Activated CD4-positive, alpha-beta T cell treated with anti-CD3 and anti-CD28 coated beads, Interleukin-2, amount 50 U/mL, for 48 hours (primary cell): Measurements from ENCODE around the gene ADAM19.
"Not testable (repeated sequence)": the region's sequence is repeated elsewhere in the genome, so short reads cannot be mapped to it uniquely, and the experiment has no call there.

Experiments
- DNase-seq, 2 experiments: peaks; one replicate each; pipeline ENCODE4 v3.0.0-alpha.2; 2020

Gene ADAM19

DNA sequence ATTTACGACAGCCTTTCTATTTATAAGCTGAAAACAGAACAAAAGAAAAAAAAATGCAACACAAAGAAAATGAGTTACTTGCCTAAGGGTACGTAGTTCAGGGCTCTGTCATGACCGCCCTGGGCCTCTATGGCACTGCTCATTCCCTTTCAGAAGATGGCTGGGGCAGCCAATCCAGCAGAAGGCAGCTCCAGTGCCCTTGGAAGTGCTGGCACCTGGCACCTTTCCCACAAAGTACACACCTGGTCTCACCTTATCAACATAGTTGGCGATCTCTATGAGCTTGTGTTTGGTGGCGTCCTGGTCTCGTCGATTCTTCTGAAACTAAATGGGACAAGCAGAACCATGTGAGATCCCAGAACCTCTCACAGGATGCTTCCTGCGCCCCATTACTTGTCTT lies 62.4 kb downstream of the ADAM19 start:
- no peak for DNase-seq

DNA sequence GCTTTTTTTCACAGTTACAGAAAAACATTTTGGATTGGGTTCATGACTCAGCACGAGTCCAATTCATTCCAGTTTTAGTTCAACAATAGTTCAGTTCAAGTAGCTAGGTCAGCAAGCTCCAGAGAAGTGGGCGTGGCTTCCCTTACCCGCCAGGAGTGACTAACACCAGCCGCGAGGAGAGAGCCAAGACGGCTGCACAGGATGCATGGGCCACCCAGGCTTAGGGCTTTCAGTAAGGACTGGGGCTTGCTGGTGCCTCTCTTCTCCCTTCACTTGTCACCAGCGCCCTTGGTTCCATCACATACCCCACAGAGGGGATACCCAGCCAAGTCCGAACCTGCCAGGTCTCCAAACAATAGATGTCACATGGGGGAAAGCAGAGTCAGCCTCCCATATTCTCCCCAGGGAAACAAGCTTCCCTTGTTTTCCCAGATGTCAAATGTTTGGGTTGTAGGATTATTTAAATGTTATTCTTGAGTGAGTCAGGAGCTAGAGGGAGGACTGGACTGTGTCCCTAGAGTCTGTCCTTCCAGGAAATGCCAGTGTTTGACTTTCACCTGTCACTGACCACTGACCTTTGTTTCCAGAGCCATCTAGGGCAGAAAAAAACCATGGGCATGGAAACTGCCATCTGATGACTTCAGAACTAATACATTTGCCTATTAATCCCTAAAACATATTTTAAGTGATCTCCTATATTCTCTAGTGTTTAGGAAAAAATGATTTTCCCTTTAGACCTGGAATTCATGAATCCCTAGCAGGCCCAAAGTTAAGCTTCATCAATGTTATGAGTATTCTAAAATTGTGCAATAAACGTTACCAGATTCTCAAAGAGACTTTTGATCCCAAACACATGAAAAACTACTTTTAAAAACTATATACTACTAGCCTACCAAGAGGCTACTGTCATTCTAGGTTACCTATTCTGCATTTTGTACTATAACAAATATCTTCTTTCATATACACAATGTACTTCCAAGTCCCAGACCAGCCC lies 63.6 kb downstream of the ADAM19 start:
- peak; percentile 58 to 69 for DNase-seq

DNA sequence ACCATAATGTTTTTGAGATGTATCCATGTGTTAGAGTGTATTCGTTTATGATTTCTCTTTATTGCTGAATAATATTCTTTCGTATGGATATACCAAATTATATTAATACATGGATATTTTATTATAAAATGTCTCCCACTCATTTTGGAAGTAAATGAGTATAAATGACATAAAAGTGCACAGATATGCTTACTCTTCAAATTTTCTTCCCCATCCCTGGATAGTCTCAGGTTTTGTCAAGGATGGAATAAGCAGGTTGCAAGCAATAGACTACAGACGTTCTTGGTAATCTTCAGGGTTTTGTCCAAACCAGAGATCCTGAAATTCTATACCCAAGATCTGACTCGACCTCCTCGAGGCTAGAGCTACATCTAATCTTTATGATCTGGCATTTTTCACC lies 64.9 kb downstream of the ADAM19 start:
- no peak for DNase-seq

DNA sequence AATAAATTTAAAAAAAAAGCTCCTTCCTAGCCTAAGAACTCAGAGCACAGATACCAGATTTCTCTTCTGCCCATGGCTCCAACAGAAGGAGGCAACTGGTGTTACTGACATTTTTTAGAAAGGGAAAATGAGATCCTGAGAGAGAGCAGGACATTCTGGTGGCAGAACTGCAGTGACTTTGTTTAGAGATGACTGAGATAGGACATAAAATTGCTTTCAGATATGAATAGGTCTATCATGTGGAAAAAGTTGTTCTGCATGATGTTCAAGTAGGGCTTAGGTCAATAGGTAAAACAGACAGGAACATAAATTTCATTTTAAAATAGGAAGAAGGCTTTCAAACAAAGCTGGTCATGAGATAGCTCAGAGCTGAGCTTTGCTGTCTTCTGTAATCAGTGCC lies 66.0 kb downstream of the ADAM19 start:
- DNase-seq: no peak

DNA sequence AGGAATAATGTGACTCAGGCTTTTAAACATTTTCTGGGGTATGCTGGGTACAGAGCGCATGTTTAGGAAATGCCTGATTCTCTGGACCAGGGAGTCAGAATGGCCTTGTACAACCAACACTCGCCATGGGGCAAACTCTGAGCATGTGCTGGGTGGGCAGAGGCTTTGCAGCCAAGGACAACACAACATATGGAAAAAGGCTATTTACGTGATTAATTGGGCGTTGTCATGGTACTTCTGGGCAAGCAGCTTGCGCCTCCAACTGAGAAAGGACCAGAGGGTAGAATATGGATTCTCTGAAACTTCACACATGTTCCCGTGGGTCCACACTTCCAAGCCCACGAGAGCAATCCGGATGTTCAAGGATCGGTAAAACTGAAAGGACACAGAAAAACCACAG lies 66.5 kb downstream of the ADAM19 start:
- no peak for DNase-seq

DNA sequence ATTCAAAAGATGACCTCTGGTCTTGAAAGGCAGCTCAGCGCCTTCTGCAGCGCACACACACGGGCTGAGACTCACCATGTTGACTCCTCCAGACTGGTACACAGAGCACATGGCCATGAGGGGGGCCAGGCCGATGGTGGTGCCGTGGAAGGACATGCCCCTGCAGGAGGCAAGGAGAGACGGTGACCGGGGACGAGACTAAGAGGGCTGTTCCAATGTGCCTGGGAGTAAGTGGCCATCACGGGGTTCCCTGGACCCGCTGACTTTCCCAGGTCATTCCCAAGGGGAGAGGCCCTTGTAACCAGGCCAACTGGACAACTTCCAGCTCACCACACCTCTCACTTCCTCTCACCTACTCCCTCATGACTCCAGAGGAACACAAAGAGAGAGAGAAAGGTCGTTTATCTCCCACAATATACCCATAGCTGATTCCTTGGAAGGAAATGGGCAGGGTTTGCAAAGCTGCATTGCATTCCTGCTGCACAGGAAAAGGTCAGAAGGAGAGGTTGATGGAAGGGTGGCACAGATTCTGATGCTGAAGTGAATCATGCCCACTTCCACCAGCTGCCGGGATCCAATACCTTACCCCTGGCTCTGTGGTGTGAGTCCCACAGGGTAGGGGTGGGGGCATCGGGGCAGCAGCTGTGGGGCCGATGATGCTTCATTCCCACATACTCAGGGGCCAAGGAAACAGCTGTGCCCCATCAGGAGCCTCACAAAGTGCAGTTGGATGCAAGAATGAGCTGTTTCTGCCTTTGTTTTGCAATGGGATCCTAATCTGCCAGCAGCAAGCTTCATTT lies 68.4 kb downstream of the ADAM19 start:
- no peak for DNase-seq

DNA sequence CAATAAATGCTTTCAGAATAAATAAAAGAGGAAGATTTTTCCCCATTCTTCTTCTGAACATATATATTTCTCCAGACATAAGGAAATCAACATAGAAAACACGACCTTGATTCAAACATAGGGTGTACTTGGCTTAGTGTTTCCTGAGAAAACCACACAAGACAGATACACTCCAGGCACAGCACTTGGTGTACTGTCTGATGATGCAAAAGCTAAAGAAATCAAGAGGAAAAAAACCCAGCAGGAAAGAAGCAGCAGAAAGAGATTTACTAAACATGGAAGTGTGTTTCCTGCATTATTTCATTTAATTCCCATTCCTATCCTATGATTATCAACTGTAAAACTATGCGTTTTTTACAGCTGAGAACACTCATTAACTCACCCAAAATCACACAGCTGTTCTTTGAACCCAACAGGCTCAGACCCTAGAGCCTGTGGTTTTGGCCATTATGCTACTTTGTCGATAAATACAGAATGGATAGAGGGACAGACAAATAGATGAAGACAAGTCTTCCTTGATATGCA lies 69.4 kb downstream of the ADAM19 start:
- no peak for DNase-seq

DNA sequence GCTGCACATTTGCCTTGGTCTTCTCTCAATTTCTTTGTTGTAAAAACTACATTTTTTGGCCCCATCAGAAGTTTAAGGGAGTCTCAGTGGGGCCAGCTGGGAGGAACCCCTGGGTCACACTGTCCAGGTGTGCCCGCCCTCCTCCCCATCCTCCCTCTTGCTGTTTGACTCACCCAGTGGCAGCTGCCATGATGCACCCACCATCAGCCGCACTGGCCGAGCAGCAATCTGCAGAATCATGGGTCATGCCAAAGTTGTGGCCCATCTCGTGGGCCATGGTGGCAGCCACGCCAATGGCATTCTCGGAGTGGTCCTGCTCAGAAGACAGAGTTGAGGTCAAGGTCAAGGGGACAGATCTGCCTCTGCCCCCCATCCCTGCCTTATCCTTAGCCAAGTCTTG lies 70.1 kb downstream of the ADAM19 start:
- no peak for DNase-seq

DNA sequence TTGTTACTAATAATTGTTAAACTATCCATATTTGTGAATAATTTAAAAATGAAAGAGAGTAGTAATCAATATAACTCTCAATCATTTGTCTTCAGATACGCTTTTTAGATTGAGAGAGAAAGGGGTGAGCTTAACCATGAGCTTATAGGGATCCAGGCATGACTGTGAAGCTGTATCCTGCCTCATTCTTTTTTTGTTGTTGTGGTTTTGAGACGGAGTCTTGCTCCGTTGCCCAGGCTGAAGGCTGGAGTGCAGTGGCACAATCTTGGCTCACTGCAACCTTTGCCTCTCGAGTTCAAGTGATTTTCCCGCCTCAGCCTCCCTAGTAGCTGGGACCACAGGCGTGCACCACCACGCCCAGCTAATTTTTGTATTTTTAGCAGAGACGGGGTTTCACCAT lies 71.5 kb downstream of the ADAM19 start:
- no peak for DNase-seq

DNA sequence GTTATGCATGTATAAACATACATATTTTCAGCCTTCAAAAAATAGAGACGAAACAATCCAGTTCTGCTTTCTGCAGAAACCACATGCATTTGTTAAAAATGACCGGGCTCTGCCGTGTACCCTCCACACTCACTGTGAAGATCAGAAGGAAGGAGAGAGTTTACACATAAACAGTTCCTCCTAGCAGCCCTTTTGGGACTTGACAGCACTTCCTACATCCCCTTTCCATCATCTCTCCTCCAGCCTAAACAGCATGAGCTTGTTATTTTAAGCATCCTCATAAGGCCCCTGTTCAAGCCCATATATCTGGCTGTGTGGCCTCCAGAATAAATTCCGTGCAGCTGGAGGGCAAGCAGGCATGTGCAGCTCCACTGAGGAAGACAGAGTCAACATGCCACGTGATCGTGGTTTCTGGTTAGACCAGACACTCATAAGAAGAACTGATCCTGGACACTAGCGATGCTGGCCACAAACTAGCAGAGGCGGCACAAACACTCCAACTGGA lies 73.4 kb downstream of the ADAM19 start:
- no peak for DNase-seq

DNA sequence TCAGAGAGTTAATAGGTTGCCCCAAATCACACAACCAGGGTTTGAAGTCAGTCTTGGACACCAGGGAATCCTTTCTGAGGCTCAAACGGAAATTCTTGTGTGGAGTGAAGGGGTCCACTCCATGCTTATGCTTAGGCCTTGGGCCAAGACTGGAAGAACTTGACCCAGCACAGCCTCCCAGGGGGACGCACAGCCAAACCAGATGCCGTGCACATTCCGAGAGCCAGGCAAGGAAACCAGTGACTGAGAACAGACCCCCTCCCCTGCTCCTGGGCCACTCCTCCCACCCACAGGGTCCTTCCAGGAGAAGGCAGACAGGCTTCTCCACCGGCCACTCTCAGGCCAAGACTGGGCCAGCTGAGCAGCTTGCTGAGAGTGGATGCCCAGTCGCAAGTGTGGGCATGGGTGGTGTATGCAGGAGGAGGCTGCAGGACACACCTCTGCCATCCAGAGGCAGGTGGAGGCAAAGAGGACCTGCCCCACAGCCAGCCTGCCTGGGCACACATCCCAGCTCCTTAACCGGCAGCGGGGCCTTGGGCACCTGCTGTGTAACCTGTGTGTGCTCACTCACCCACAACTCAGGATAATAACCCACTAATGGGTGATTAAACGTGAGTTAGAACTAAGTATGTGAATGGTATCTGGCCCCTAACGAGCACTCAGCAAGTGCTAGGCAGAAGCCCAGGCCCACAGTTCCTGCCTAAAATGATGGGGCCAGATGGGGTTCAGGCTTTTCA lies 77.5 kb downstream of the ADAM19 start:
- no peak for DNase-seq

DNA sequence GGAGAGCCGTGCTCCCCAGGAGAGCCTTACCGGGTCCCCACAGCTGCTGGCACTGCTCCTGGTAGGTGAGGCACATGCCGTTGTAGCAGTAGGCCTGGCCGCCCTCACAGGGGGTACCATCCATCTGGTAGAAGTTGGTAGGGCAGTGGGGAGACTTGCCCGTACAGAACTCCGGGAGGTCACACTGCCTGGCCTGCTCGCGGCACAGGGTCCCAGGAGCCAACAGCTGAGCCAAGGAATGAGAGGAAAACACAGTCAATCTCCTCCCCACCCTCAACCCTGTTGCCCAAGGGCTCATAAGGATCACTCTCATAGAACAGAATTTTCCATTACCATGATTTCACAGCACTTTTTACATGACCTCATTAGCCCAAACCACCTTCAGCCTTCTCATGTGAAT lies 78.7 kb downstream of the ADAM19 start:
- DNase-seq: no peak

DNA sequence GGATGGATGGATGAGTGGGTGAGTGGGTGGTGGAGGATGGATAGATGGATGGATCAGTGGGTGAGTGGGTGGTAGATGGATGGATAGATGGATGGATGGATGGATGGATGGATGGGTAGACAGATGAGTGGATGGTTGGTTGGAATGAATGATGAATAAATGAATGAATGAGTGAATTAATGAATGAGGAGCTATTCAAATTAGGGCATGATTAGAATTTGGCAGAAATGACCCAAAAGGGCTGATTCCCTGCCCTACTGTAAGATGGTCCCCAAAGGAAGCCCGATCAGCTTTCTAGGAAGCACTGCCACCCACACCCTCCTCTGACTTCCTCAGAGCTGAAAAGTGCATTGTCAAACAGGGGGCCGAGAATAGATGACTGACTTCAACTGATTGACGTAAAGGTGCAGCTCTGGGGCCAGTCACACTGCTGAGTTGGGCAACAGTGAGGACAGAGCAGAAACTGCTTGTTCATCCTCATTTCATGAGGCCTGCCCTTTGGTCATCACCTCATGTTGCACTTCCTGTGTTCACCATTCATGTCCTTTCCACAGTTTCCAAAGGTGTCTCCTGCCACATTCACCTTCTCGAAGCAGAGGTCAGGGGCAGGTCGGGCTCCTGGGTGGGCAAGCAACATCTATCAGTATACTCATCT lies 81.3 kb downstream of the ADAM19 start:
- no peak for DNase-seq

DNA sequence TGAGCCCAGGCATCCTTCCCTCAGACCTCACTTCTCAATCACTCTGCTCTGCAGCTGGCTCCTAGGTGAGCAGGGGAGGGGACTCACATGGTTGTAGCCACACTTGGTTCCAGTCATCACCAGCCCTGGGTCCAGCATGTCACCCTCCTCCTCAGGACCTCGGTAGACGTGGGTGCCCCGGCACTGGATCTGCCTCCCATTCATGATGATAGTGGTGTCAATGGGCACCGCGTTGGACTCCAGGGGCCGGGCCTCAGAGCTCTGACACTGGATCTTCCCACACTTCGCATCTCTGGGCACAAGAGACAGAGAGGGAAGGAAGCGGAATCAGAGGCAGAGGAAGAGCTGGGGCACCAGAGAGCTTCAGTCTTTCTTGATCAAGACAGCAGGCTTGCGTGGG lies 82.7 kb downstream of the ADAM19 start:
- DNase-seq: no peak

DNA sequence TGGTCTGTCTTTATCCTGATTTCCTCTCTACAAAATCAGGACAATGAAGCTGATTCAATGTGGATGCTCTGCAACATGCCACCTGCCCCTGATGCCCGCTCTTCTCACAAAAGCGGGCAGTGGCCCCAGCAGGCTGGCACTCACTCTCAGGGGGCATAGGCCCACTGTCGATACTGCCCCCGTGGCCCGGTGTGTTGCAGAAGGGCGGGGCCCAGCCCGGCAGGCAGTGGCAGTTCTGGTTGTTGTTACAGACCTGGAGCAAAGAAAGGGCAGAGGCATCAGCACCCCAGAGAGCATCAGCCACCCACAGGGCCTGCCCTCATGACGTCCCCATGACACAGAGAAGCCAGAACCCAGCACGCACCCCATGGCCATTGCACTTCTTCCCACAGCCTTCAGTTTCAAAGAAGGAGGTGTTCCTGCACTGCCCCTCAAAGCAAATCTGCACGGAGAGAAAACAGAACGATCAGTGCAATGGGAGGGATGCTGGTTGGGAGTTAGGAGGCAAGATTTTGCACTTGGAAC lies 84.0 kb downstream of the ADAM19 start:
- no peak for DNase-seq

DNA sequence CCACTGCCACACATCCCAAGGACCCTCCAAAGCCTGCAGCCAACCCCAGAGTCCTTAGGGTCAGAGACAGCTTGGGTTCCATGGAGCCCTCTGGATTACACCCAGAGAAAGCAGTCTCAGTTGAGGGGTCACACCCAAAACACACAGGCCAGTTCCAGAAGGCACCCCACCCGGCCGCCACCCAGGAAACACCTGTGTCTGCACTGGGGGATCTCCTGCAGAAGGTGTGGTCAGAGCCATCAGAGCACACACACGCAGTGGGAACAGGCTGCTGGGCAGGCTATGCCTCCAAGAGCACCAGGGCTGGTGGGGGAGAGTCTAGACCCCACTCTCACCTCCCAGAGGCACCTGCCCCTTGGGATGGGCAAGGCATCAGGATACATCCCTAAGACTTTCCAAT lies 88.2 kb downstream of the ADAM19 start:
- no peak for DNase-seq

DNA sequence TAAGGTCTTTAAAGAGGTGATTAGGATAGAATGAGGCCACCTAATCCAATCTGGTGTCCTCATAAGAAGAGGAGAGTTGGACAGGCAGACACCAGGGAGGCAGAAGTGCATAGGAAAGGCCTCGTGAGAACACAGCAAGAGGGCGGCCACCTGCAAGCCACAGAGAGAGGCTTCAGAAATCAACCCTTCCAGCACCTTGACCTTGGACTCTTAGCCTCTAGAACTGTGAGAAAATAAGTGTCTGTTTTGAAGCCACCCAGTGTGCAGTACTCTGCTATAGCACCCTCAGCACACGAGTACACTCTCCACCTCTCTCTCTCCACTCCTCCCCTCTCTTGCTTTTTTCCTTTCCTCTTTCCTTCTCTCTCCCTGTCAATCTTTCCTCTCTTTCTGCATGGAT lies 88.7 kb downstream of the ADAM19 start:
- no peak for DNase-seq

DNA sequence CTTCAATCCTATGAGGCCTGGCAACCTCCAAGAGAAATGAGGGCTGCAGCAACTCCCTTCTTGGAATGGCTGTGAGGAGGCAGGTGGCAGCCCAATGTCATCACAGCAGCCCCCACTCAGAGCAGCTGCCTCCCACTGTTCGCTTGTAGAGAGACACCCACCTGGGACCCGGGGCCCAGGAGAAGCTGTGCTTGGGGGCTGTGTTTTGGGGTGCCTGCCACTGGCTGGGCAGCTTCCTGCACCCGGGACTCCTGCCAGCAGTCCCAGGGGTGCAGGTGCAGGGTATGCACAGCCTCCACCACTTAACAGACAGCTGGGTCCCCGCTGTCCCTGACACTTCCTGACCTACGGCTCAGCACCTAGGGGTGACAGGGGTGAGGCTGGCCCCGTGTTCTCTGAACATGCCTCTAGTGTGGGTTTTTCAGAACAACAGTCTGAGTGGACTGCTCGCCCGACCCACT lies 89.3 kb downstream of the ADAM19 start:
- DNase-seq: no peak

DNA sequence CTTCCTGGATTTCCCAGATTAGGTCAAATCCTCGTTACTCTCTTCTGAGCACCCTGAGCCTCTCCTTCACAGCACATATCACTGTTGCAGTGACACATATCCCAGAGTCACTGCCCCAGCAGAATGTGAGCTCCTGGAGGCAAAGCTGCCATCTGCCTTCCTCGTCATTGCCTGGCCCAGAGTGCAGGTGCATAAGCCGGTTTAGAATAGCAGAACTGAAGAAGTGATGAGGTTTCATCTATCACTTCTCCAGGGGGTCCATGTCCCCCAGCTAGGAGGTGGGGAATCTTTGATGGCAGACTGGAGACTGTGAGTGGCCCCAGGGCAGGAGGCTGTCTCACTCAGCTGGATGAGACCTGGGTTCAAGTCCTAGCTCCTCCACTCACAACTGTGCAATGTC lies 89.8 kb downstream of the ADAM19 start:
- no peak for DNase-seq

DNA sequence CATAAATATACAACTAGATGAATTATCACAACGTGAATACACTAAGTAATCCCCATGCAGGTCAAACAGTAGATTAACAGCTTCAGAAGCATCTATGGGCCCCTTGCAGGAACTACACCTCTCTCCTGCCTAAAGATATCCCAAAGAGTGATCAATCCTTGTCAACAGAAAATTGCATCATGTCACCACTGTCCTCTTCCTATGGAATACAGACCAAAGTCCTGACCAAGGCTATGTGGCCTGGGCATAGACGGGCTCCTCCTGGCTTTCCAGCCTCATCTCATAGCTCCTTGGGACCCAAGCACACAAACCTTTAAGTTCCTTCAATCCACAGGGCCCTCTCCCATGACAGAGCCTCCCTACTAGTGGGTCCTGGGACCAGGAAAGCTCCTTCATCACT lies 90.2 kb downstream of the ADAM19 start:
- DNase-seq: no peak

DNA sequence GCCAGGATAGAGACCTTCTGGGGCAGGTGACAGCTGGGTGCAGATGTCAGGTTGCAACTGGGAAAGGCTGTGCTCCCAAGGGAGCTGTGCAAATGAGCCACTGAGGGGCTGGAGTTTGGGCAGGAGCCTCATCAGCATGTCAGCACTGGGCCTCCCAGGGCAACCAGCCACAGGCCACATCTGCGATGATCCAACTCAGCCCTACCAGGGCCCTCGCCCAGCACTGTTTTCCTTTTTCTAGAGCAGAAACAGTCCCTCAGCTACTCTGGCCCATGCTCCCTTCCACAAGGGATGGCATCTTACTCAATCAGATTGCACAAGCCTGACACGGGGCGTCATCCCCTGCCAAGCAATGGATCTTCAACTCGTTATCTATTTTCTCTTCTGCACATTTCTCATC lies 90.8 kb downstream of the ADAM19 start:
- no peak for DNase-seq

DNA sequence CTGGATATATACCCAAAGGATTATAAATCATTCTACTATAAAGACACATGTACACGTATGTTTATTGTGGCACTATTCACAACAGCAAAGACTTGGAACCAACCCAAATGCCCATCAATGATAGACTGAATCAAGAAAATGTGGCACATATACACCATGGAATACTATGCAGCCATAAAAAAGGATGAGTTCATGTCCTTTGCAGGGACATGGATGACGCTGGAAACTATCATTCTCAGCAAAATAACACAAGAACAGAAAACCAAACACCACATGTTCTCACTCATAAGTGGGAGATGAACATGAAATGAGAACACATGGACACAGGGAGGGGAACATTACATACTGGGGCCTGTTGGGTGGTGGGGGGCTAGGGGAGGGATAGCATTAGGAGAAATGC lies 92.9 kb downstream of the ADAM19 start:
- not testable (repeated sequence) for DNase-seq
